GM06990 (cell line): ENCODE data around the gene DICER1.
A peak's percentile ranks its signal among the peaks of the same experiment; 100 is the strongest.

ENCODE experiments used
- DNase-seq: peaks from one replicate; pipeline ENCODE4 v3.0.0-alpha.2; 2011; ENCODE audit not compliant: insufficient read length; ENCODE audit errors: extremely low read depth
- H3K27me3 ChIP-seq: replicated peaks from 2 replicates; pipeline ENCODE4 v1.6.0; 2011; ENCODE audit warnings: low read length; ENCODE audit not compliant: control insufficient read depth, insufficient read depth
- H3K36me3 ChIP-seq: 2 replicates; pipeline ENCODE4 v1.5.1; 2011; ENCODE audit warnings: low read length; ENCODE audit not compliant: control insufficient read depth, insufficient read depth
- H3K4me3 ChIP-seq: replicated peaks from 2 replicates; pipeline ENCODE4 v1.5.1; 2011; ENCODE audit warnings: low read depth, mild to moderate bottlenecking, control low read depth, low read length
- TF ChIP-seq, protein P1 (sequence below): IDR thresholded peaks from 2 replicates; pipeline ENCODE4 v1.5.1; 2011; ENCODE audit warnings: low read length, control low read depth, mild to moderate bottlenecking, inconsistent platforms; ENCODE audit not compliant: insufficient read depth, poor library complexity, severe bottlenecking

The DICER1 gene

DNA sequence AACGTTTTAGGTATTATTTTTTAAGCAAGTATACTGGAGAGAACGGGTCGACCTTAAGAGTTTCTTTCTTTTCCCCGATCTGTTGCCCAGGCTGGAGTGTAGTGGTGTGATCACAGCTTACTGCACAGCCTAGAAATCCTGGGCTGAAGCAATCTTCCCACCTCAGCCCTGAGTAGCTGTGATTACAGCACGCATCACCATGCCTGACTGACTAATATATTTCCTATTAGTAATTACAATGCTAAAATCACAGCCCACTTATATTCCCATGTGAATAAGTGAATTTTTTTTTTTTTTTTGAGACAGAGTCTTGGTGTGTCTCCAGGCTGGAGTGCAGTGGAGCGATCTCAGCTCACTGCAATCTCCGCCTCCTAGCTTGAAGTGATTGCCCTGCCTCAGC lies 50.4 kb downstream of the DICER1 start:
- Histone ChIP-seq H3K27me3 (no peaks in the 10 kb centered on the region), H3K4me3 (no peak overlapping the region), H3K36me3 (peaks cover 23% of the 10 kb centered on the region)
- TF ChIP-seq, protein P1, sequence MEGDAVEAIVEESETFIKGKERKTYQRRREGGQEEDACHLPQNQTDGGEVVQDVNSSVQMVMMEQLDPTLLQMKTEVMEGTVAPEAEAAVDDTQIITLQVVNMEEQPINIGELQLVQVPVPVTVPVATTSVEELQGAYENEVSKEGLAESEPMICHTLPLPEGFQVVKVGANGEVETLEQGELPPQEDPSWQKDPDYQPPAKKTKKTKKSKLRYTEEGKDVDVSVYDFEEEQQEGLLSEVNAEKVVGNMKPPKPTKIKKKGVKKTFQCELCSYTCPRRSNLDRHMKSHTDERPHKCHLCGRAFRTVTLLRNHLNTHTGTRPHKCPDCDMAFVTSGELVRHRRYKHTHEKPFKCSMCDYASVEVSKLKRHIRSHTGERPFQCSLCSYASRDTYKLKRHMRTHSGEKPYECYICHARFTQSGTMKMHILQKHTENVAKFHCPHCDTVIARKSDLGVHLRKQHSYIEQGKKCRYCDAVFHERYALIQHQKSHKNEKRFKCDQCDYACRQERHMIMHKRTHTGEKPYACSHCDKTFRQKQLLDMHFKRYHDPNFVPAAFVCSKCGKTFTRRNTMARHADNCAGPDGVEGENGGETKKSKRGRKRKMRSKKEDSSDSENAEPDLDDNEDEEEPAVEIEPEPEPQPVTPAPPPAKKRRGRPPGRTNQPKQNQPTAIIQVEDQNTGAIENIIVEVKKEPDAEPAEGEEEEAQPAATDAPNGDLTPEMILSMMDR, result no peak
- DNase-seq, result no peak

DNA sequence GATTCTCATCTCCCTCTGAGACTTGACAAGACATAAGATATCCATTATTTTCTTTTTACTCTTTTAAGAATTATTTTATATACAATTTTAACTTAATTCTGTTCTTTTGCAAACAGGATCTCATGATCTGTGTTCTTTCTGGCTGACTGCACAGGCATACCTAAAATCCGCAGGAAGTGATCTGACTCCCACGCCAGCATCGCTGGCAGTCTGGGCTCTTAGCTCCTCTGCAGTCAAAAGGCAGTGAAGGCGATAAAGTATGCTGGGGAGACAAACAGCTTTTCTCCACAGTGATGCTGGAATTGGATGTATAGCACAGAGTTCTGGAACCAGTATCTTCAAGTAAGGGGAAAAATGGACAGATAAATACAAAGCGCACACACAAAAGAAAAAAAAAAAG lies 52.4 kb downstream of the DICER1 start:
- Histone ChIP-seq H3K36me3 (peaks cover 22% of the 10 kb centered on the region), H3K27me3 (no peaks in the 10 kb centered on the region), H3K4me3 (no peak overlapping the region)
- DNase-seq, result no peak
- TF ChIP-seq, protein P1, result no peak

DNA sequence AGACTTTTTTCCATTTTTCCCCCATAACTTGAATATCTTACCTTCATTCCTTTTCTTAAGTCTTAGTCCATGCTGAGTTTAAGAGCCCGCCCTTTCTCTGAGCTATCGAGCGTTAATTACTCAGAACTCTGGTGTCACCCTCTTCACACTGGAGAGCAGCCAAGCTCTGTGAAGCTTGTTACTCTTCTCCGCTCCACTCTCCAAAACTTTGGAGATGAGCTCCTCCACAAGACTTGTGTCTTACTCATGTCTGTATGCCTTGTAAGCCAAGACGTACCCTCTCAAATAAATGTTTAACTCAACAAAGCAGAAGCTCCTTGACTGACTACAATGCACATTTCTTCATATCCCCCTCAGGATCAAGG lies 54.7 kb downstream of the DICER1 start:
- H3K4me3 ChIP-seq, result no peak overlapping the region
- DNase-seq, result no peak

DNA sequence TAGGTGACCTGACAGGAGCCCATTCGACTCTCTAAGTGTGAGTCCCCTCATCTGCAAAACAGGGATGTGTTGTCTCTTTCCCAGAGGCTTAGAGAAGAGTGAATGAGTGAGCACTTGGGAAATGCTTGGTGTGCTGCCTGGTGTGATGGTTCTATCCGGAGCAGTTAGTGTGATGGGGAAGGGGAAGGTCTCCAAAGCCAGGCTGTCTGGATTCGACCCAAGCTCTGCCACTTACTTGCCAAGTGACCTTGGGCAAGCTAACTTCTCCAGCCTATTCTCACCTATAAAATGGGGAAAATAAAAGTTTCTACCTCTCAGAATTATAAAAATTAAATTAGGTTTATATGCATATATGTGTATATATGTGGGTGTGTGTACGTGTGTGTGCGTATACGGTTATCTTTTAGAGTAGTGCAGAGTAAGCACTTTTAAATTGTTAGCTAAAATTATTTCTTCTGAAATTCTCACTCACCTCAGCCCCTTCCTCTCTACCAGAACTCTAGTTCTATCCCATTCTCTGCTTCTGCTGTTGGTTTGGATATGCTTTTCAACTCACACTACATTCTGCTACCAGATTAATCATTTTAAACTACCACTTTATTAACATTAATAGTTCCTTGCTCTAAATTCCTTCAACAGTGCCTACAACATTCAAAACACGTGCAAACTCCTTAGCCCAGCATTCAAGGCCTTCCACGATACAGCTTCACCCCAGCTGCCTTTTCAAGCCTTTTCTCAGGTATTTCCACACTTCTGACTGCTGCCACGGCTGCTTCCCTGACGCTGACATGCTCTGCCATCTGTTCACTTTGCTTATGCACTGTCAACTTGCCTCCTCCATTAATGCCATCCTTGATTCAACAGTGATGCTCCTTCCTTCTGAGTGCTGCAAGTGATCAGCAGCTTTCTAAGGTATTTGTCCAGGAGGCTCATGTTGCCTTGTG lies 55.3 kb downstream of the DICER1 start:
- TF ChIP-seq, protein P1, result no peak
- no peaks in the 10 kb centered on the region for H3K27me3 ChIP-seq
- H3K4me3 ChIP-seq, result no peak overlapping the region
- DNase-seq, result no peak
- peaks cover 22% of the 10 kb centered on the region for H3K36me3 ChIP-seq

More for the DNA sequence above, 54.7 kb downstream of the DICER1 start:
- no peaks in the 10 kb centered on the region for H3K27me3 ChIP-seq
- TF ChIP-seq, protein P1, result no peak
- peaks cover 22% of the 10 kb centered on the region for H3K36me3 ChIP-seq

DNA sequence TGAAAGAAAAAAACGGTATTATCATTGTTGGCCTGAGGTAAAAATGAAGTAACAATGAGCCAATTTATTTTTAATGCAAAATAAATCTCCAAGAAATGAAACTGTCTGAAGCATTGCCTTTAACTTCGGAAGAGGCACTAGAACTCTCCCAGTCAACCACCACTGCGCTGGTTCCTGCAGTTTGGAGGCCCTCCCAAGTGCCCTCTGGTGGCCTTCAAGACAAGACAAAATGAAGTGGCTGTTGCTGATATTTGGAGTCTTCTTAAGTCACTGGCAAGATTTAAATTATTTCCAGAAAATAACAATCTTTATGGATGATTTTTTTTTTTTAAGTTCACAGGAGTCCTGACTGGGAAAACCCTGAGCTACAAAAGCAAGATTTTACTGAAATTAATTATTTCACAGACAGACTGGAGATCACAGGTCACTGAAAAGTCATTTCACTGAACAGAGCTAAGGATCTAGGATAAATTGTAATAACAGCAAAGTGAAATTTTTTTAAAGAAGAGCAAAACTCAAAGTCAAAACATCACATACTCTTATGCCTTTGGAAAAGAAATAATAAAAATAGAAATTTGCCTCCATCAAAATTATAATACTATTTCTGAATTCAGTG lies 58.2 kb downstream of the DICER1 start:
- TF ChIP-seq, protein P1, result peak; percentile 68

More for the DNA sequence above, 58.2 kb downstream of the DICER1 start:
- no peak overlapping the region for H3K4me3 ChIP-seq
- peaks cover 22% of the 10 kb centered on the region for H3K36me3 ChIP-seq
- no peaks in the 10 kb centered on the region for H3K27me3 ChIP-seq
- DNase-seq, result no peak
